ENCODE data around the gene EMP2. TPM values are rescaled to one million over a fixed set of nuclear protein-coding genes. Genes with fewer than 3 reads are reported as not detected.

EMP2 gene
- total and polyA plus RNA-seq, 4 experiments from 2014 or later: not detected

DNA sequence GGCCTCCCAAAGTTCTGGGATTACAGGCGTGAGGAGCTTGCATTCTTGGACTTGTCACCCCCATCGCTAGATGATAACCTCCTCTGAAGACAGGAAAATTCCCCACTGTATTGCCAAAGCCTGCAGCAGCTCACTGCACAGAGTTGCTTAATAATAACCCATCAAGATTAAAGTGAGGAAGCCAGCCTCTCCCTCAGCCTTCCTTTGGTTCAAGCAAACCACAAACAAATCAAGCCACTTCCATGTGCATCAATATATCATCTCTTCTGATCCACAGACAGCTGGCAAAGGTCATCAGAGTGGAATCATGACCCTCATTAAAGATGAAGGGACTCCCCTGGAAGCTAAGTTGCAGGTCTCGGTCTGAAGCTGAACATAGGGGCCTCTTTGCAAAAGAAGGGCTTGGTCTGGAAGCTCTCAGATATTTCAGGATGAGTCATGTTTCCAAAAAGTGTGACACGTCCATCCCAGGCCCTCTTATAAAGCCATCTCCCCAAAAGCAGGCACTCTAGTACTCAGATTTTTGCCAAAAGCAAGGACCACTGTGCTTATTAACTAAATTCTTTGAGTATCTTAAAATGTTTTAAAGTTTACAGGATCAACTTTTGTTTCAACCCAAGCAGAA lies 4.8 kb downstream of the EMP2 start:
- intact Hi-C loops (cut with micrococcal nuclease): no loop called here
- DNase-seq: no peak
- Histone ChIP-seq H3K36me3 (ENCODE audit: insufficient read depth, low read length) (no peaks in the 10 kb centered on the region), H3K27me3 (ENCODE audit: insufficient read depth, low read length) (peaks cover 8% of the 10 kb centered on the region), H3K27ac (ENCODE audit: low read depth, low read length) (no peak overlapping the region), H3K9me3 (ENCODE audit: control insufficient read depth in 1 of 2, low read length in 2 of 2) (no peaks in the 10 kb centered on the region), H3K4me3 (ENCODE audit: low read length in 2 of 2) (no peak overlapping the region), H3K4me1 (ENCODE audit: insufficient read depth, low read length) (no peaks in the 10 kb centered on the region)
- H3K27me3 Mint-ChIP-seq: peaks cover 15 to 20% of the 10 kb centered on the region in 2 donors
- POLR2A ChIA-PET (ENCODE audit: partially characterized antibody): no interaction called here
- H3K4me1 Mint-ChIP-seq: peaks cover 0 to 3% (median 0%) of the 10 kb centered on the region in 4 donors
- no peaks in the 10 kb centered on the region for H3K36me3 Mint-ChIP-seq
- H3K4me3 Mint-ChIP-seq: no peak overlapping the region
- no peak overlapping the region for H3K27ac Mint-ChIP-seq
- CTCF ChIA-PET (ENCODE audit: partially characterized antibody): no interaction called here
- peaks cover 0 to 2% (median 0%) of the 10 kb centered on the region in 8 donors for H3K9me3 Mint-ChIP-seq

GRCh38 chr16:10572611-10573010 lies 7.8 kb downstream of the EMP2 start:
- Histone ChIP-seq H3K4me1 (ENCODE audit: insufficient read depth, low read length) (no peaks in the 10 kb centered on the region), H3K27me3 (ENCODE audit: insufficient read depth, low read length) (no peaks in the 10 kb centered on the region), H3K36me3 (ENCODE audit: insufficient read depth, low read length) (no peaks in the 10 kb centered on the region), H3K4me3 (ENCODE audit: low read length in 2 of 2) (no peak overlapping the region), H3K27ac (ENCODE audit: low read depth, low read length) (no peak overlapping the region), H3K9me3 (ENCODE audit: control insufficient read depth in 1 of 2, low read length in 2 of 2) (no peaks in the 10 kb centered on the region)
- Mint-ChIP-seq H3K9me3 (no peaks in the 10 kb centered on the region), H3K4me1 (no peaks in the 10 kb centered on the region), H3K4me3 (no peak overlapping the region), H3K27ac (peak overlapping the region in 1 of 7 donors; percentile 43), H3K36me3 (no peaks in the 10 kb centered on the region), H3K27me3 (peaks cover 6 to 14% of the 10 kb centered on the region in 2 donors)
- POLR2A ChIA-PET (ENCODE audit: partially characterized antibody): no interaction called here
- intact Hi-C loops (cut with micrococcal nuclease): no loop called here
- CTCF ChIA-PET (ENCODE audit: partially characterized antibody): no interaction called here
- DNase-seq: no peak

GRCh38 chr16:10571354-10571753 lies 9.0 kb downstream of the EMP2 start:
- CTCF ChIA-PET (ENCODE audit: partially characterized antibody): no interaction called here

GRCh38 chr16:10569621-10570020 lies 10.8 kb downstream of the EMP2 start:
- Mint-ChIP-seq H3K27ac (no peak overlapping the region), H3K4me1 (no peaks in the 10 kb centered on the region), H3K4me3 (no peak overlapping the region), H3K27me3 (peaks cover 7 to 8% of the 10 kb centered on the region in 2 donors), H3K36me3 (no peaks in the 10 kb centered on the region), H3K9me3 (no peaks in the 10 kb centered on the region)
- POLR2A ChIA-PET (ENCODE audit: partially characterized antibody): no interaction called here
- Histone ChIP-seq H3K27ac (ENCODE audit: low read depth, low read length) (no peak overlapping the region), H3K4me1 (ENCODE audit: insufficient read depth, low read length) (no peaks in the 10 kb centered on the region), H3K27me3 (ENCODE audit: insufficient read depth, low read length) (no peaks in the 10 kb centered on the region), H3K4me3 (ENCODE audit: low read length in 2 of 2) (no peak overlapping the region), H3K9me3 (ENCODE audit: control insufficient read depth in 1 of 2, low read length in 2 of 2) (no peaks in the 10 kb centered on the region), H3K36me3 (ENCODE audit: insufficient read depth, low read length) (no peaks in the 10 kb centered on the region)
- no peak for DNase-seq
- intact Hi-C loops (cut with micrococcal nuclease): no loop called here
- CTCF ChIA-PET (ENCODE audit: partially characterized antibody): no interaction called here

More at GRCh38 chr16:10571354-10571753, 9.0 kb downstream of the EMP2 start:
- POLR2A ChIA-PET (ENCODE audit: partially characterized antibody): no interaction called here
- Histone ChIP-seq H3K4me1 (ENCODE audit: insufficient read depth, low read length) (no peaks in the 10 kb centered on the region), H3K27me3 (ENCODE audit: insufficient read depth, low read length) (no peaks in the 10 kb centered on the region), H3K36me3 (ENCODE audit: insufficient read depth, low read length) (no peaks in the 10 kb centered on the region), H3K4me3 (ENCODE audit: low read length in 2 of 2) (no peak overlapping the region), H3K9me3 (ENCODE audit: control insufficient read depth in 1 of 2, low read length in 2 of 2) (no peaks in the 10 kb centered on the region), H3K27ac (ENCODE audit: low read depth, low read length) (no peak overlapping the region)
- Mint-ChIP-seq H3K27ac (no peak overlapping the region), H3K36me3 (no peaks in the 10 kb centered on the region), H3K4me1 (no peaks in the 10 kb centered on the region), H3K4me3 (no peak overlapping the region), H3K27me3 (peaks cover 6 to 11% of the 10 kb centered on the region in 2 donors), H3K9me3 (no peaks in the 10 kb centered on the region)
- DNase-seq: no peak
- intact Hi-C loops (cut with micrococcal nuclease): no loop called here

GRCh38 chr16:10566613-10567012 lies 13.8 kb downstream of the EMP2 start:
- H3K36me3 ChIP-seq (ENCODE audit: insufficient read depth, low read length): no peaks in the 10 kb centered on the region
- H3K4me1 Mint-ChIP-seq: no peaks in the 10 kb centered on the region
- peaks cover 8 to 13% of the 10 kb centered on the region in 2 donors for H3K27me3 Mint-ChIP-seq
- H3K4me1 ChIP-seq (ENCODE audit: insufficient read depth, low read length): no peaks in the 10 kb centered on the region
- H3K9me3 Mint-ChIP-seq: peaks cover 0 to 8% (median 3%) of the 10 kb centered on the region in 8 donors
- intact Hi-C loops (cut with micrococcal nuclease): no loop called here
- H3K4me3 ChIP-seq (ENCODE audit: low read length in 2 of 2): no peak overlapping the region
- no peak for DNase-seq
- H3K27me3 ChIP-seq (ENCODE audit: insufficient read depth, low read length): no peaks in the 10 kb centered on the region
- no peaks in the 10 kb centered on the region for H3K36me3 Mint-ChIP-seq
- ChIA-PET POLR2A (ENCODE audit: partially characterized antibody) (no interaction called here), CTCF (ENCODE audit: partially characterized antibody) (no interaction called here)
- H3K9me3 ChIP-seq (ENCODE audit: control insufficient read depth in 1 of 2, low read length in 2 of 2): no peaks in the 10 kb centered on the region
- no peak overlapping the region for H3K27ac Mint-ChIP-seq
- no peak overlapping the region for H3K4me3 Mint-ChIP-seq
- H3K27ac ChIP-seq (ENCODE audit: low read depth, low read length): no peak overlapping the region

DNA sequence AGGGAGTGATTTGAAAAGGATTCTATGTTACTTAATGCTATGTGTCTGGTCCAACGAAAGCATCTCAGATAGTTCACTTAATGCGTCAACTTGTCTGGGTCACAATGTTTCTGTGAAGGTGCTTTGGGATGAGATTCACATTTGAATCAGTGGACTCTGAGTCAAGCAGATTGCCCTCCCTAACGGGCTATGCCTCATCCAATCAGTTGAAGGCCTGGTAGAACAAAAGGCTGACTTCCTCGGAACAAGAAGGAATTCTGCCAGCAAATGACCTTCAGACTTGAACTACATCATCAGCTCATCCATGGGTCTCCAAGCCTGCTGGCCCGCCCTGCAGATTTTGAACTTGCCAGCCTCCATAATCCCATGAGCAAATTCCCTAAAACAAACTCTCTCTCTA lies 15.2 kb downstream of the EMP2 start:
- Histone ChIP-seq H3K36me3 (ENCODE audit: insufficient read depth, low read length) (no peaks in the 10 kb centered on the region), H3K4me1 (ENCODE audit: insufficient read depth, low read length) (no peaks in the 10 kb centered on the region), H3K27ac (ENCODE audit: low read depth, low read length) (no peak overlapping the region), H3K9me3 (ENCODE audit: control insufficient read depth in 1 of 2, low read length in 2 of 2) (no peaks in the 10 kb centered on the region), H3K27me3 (ENCODE audit: insufficient read depth, low read length) (no peaks in the 10 kb centered on the region), H3K4me3 (ENCODE audit: low read length in 2 of 2) (no peak overlapping the region)
- no peak for DNase-seq
- Mint-ChIP-seq H3K27me3 (peaks cover 11% of the 10 kb centered on the region in 2 donors), H3K36me3 (no peaks in the 10 kb centered on the region), H3K4me3 (no peak overlapping the region), H3K9me3 (peaks cover 0 to 14% (median 5%) of the 10 kb centered on the region in 8 donors), H3K27ac (no peak overlapping the region), H3K4me1 (no peaks in the 10 kb centered on the region)
- POLR2A ChIA-PET (ENCODE audit: partially characterized antibody): no interaction called here
- CTCF ChIA-PET (ENCODE audit: partially characterized antibody): no interaction called here
- intact Hi-C loops (cut with micrococcal nuclease): no loop called here

DNA sequence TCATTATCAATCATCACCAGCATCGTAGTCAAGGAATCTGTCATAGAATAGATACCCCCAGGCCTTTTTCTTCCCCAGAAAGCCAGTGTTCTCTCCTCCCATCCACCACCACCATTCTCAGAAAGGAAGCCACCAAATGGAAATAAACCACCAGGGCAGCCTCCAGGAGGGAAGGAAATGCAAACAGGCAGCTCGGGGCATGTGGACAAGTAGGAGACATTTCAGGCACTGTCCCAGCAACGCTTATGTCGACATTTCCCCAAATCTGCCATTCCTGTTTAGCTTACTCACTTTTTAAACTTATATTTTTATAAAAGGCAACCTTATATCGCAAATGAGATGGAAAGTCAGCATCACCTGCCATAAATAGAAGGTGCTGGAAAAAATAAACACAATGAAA lies 15.8 kb downstream of the EMP2 start:
- Mint-ChIP-seq H3K27me3 (peaks cover 11% of the 10 kb centered on the region in 2 donors), H3K27ac (no peak overlapping the region), H3K36me3 (no peaks in the 10 kb centered on the region), H3K9me3 (peaks cover 0 to 14% (median 5%) of the 10 kb centered on the region in 8 donors), H3K4me1 (no peaks in the 10 kb centered on the region), H3K4me3 (no peak overlapping the region)
- no peak overlapping the region for H3K27ac ChIP-seq (ENCODE audit: low read depth, low read length)
- CTCF ChIA-PET (ENCODE audit: partially characterized antibody): no interaction called here
- H3K9me3 ChIP-seq (ENCODE audit: control insufficient read depth in 1 of 2, low read length in 2 of 2): no peaks in the 10 kb centered on the region
- POLR2A ChIA-PET (ENCODE audit: partially characterized antibody): no interaction called here
- no peaks in the 10 kb centered on the region for H3K36me3 ChIP-seq (ENCODE audit: insufficient read depth, low read length)
- intact Hi-C loops (cut with micrococcal nuclease): no loop called here
- H3K4me1 ChIP-seq (ENCODE audit: insufficient read depth, low read length): no peaks in the 10 kb centered on the region
- no peaks in the 10 kb centered on the region for H3K27me3 ChIP-seq (ENCODE audit: insufficient read depth, low read length)
- no peak overlapping the region for H3K4me3 ChIP-seq (ENCODE audit: low read length in 2 of 2)
- no peak for DNase-seq
